Measurements from ENCODE around the gene MYL3.

GRCh38 chr3:46844881-46845312, 18.3 kb downstream of the MYL3 start:
- TF ChIP-seq HDAC2 (IDR thresholded peaks at IDR 0.05) (no peak), CTCF (IDR thresholded peaks at IDR 0.05) (no peak), MYC (IDR thresholded peaks at IDR 0.05; ENCODE audit: borderline replicate concordance, low read length) (no peak), HMGXB4 (CRISPR knock-in tag; IDR thresholded peaks at IDR 0.05; ENCODE audit: borderline replicate concordance) (no peak), RAD21 (conservative IDR thresholded peaks at IDR 0.05 in 1 of 2, IDR thresholded peaks at IDR 0.05 in 1 of 2) (no peak), CEBPB (IDR thresholded peaks at IDR 0.05) (no peak), NR3C1 (IDR thresholded peaks at IDR 0.05) (no peak), NPAS2 (CRISPR knock-in tag; IDR thresholded peaks at IDR 0.05; ENCODE audit: borderline replicate concordance) (no peak)

All from A549 (cell line).